ENCODE measurements around the gene SS18L1.

SS18L1 gene

GRCh38 chr20:62141043-62141396, 2.5 kb upstream of the SS18L1 start:
- Histone ChIP-seq H3K27me3 (ENCODE audit: low read length) (no peaks in the 10 kb centered on the region), H3K27ac (ENCODE audit: low read depth, low read length) (no peak overlapping the region), H3K9me3 (ENCODE audit: insufficient read depth, low read length) (no peaks in the 10 kb centered on the region), H3K79me2 (ENCODE audit: insufficient read depth, low read length) (peaks cover 55% of the 10 kb centered on the region), H3K36me3 (ENCODE audit: low read length) (peaks cover 7% of the 10 kb centered on the region), H3K4me2 (ENCODE audit: low read depth, low read length, poor library complexity, severe bottlenecking) (peak overlapping the region; percentile 88), H3K9ac (ENCODE audit: low read length) (peak overlapping the region; percentile 76), H3K9me2 (replicated peaks; ENCODE audit: insufficient read depth, low read length) (no peaks in the 10 kb centered on the region), H3K4me3 (ENCODE audit: insufficient read depth, low read length, poor library complexity, severe bottlenecking) (no peak overlapping the region), H4K20me1 (ENCODE audit: low read depth, low read length) (peaks cover 5% of the 10 kb centered on the region; the same call in 1 of the 2 replicates), H2AFZ (ENCODE audit: low read depth, low read length, severe bottlenecking) (no peak overlapping the region), H3F3A (ENCODE audit: insufficient read depth) (peaks cover 17% of the 10 kb centered on the region)
- TF ChIP-seq EZH2phosphoT487 (conservative IDR thresholded peaks at IDR 0.05; ENCODE audit: low read length): no peak
- TF ChIP-seq, protein P1, sequence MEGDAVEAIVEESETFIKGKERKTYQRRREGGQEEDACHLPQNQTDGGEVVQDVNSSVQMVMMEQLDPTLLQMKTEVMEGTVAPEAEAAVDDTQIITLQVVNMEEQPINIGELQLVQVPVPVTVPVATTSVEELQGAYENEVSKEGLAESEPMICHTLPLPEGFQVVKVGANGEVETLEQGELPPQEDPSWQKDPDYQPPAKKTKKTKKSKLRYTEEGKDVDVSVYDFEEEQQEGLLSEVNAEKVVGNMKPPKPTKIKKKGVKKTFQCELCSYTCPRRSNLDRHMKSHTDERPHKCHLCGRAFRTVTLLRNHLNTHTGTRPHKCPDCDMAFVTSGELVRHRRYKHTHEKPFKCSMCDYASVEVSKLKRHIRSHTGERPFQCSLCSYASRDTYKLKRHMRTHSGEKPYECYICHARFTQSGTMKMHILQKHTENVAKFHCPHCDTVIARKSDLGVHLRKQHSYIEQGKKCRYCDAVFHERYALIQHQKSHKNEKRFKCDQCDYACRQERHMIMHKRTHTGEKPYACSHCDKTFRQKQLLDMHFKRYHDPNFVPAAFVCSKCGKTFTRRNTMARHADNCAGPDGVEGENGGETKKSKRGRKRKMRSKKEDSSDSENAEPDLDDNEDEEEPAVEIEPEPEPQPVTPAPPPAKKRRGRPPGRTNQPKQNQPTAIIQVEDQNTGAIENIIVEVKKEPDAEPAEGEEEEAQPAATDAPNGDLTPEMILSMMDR (IDR thresholded peaks at IDR 0.05; ENCODE audit: insufficient read depth, low read length, poor library complexity, severe bottlenecking): no peak

DNA sequence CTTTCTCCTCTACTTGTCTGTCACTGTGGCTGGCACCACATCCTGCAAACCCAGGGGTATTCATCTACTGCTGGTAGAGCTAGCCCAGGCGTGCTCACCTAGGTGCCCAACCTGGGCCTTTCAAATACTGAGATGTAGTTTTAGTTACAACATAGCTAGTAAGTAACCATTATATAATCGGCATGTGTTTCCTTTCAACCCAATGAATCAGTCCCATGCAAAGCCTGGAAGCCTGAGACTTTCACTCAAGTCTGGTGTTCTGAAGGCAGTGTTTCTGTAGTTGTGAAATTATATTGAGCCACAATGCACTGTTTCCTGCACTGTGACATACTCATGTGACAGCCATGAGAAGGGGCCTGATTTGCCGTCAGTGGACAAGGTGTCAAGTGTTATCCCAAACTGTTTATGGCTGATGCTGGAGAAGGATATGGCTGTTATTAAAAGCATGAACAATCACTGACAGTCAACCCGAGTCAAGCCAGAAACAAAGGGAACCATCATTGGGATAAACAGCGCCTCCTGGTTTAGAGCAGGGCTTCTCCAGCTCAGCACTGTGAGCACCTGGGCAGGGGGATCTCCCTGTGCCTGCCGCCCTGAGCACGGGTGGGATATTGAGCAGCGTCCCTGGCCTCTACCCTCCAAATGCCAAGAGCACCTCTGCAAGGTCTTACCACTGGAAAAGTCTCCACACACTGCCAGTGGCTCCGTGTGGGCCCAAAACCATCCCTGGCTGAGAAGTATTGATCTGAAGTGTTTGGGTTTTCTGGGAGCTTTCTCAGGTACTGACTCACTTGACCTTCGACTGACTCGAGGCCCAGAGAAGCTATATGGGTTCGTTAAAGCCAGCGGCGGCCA, 1.9 kb upstream of the SS18L1 start:
- Histone ChIP-seq H3K27me3 (ENCODE audit: low read length) (no peaks in the 10 kb centered on the region), H4K20me1 (ENCODE audit: low read depth, low read length) (peaks cover 4% of the 10 kb centered on the region; the same call in 1 of the 2 replicates), H3K79me2 (ENCODE audit: insufficient read depth, low read length) (peaks cover 57% of the 10 kb centered on the region), H3K27ac (ENCODE audit: low read depth, low read length) (peak overlapping the region; percentile 60; the same call in 1 of the 2 replicates), H3F3A (ENCODE audit: insufficient read depth) (peaks cover 12% of the 10 kb centered on the region), H3K36me3 (ENCODE audit: low read length) (peaks cover 7% of the 10 kb centered on the region), H3K9ac (ENCODE audit: low read length) (peak overlapping the region; percentile 76), H3K4me2 (ENCODE audit: low read depth, low read length, poor library complexity, severe bottlenecking) (peak overlapping the region; percentile 88), H3K9me2 (replicated peaks; ENCODE audit: insufficient read depth, low read length) (no peaks in the 10 kb centered on the region), H2AFZ (ENCODE audit: low read depth, low read length, severe bottlenecking) (no peak overlapping the region), H3K9me3 (ENCODE audit: insufficient read depth, low read length) (no peaks in the 10 kb centered on the region), H3K4me3 (ENCODE audit: insufficient read depth, low read length, poor library complexity, severe bottlenecking) (peak overlapping the region; percentile 80)
- TF ChIP-seq, protein P1 (IDR thresholded peaks at IDR 0.05; ENCODE audit: insufficient read depth, low read length, poor library complexity, severe bottlenecking): peak; percentile 28
- no peak for TF ChIP-seq EZH2phosphoT487 (conservative IDR thresholded peaks at IDR 0.05; ENCODE audit: low read length)

- Histone ChIP-seq H3K9ac (ENCODE audit: low read length) (peak overlapping the region; percentile 76), H3K79me2 (ENCODE audit: insufficient read depth, low read length) (peaks cover 65% of the 10 kb centered on the region), H3F3A (ENCODE audit: insufficient read depth) (peaks cover 4% of the 10 kb centered on the region; the same call in 1 of the 2 replicates), H3K36me3 (ENCODE audit: low read length) (peaks cover 5% of the 10 kb centered on the region), H3K4me3 (ENCODE audit: insufficient read depth, low read length, poor library complexity, severe bottlenecking) (peak overlapping the region; percentile 80), H3K27ac (ENCODE audit: low read depth, low read length) (peak overlapping the region; percentile 60), H3K9me3 (ENCODE audit: insufficient read depth, low read length) (no peaks in the 10 kb centered on the region), H2AFZ (ENCODE audit: low read depth, low read length, severe bottlenecking) (no peak overlapping the region), H3K27me3 (ENCODE audit: low read length) (no peaks in the 10 kb centered on the region), H3K9me2 (replicated peaks; ENCODE audit: insufficient read depth, low read length) (no peaks in the 10 kb centered on the region), H3K4me2 (ENCODE audit: low read depth, low read length, poor library complexity, severe bottlenecking) (peak overlapping the region; percentile 88), H4K20me1 (ENCODE audit: low read depth, low read length) (peaks cover 4% of the 10 kb centered on the region; the same call in 1 of the 2 replicates)
- TF ChIP-seq EZH2phosphoT487 (conservative IDR thresholded peaks at IDR 0.05; ENCODE audit: low read length): no peak
- TF ChIP-seq, protein P1 (IDR thresholded peaks at IDR 0.05; ENCODE audit: insufficient read depth, low read length, poor library complexity, severe bottlenecking): no peak
Measured at GRCh38 chr20:62142252-62143080, 1.1 kb upstream of the SS18L1 start.

Measured in SU-DHL-6 (cell line).